IMR-90 (cell line): ENCODE results near the gene KANSL1L. TPM values are rescaled to one million over a fixed set of nuclear protein-coding genes. Genes with fewer than 3 reads are reported as not detected.

Source experiments
- ATAC-seq: fragments of 200-7000 bp; cut with Tn5 transposase; 2 replicates; pipeline ENCODE4 v1.9.1; 2020; ENCODE audit warnings: low read depth, mild to moderate bottlenecking, moderate library complexity
- BruUV-seq: library from RNA; stranded (reverse); fragments of 400-500 nt; replicated peaks from 2 replicates; lab custom pipeline; 2021; lab: Mats Ljungman, UMichigan
- CTCF ChIA-PET: fragments of 300-600 bp; formaldehyde crosslinking; extraction: SDS; loops from one replicate; lab custom pipeline; 2021; ENCODE audit warnings: antibody characterized with exemption; lab: Yijun Ruan, JAX
- POLR2A ChIA-PET: fragments of 300-600 bp; sonication (Branson Sonifier 250); formaldehyde crosslinking; loops from one replicate; lab custom pipeline; 2022; ENCODE audit warnings: antibody characterized with exemption; ENCODE audit not compliant: unreplicated experiment; lab: Charles Lee
- DNase-seq: peaks from one replicate; pipeline ENCODE4 v3.0.0; 2013
- H2AFZ ChIP-seq: replicated peaks from 2 replicates; pipeline ENCODE3; 2013; ENCODE audit warnings: low read length, mild to moderate bottlenecking; ENCODE audit not compliant: poor library complexity
- H2AK5ac ChIP-seq: 2 replicates; pipeline ENCODE4 v1.6.1; 2013; ENCODE audit warnings: low read depth, low read length, inconsistent platforms
- H2AK9ac ChIP-seq: replicated peaks from 2 replicates; pipeline ENCODE3; 2013; ENCODE audit warnings: mild to moderate bottlenecking, low read depth, low read length, moderate library complexity; ENCODE audit not compliant: poor library complexity
- H2BK120ac ChIP-seq: 2 replicates; pipeline ENCODE4 v1.6.1; 2013; ENCODE audit warnings: low read depth, low read length, inconsistent platforms
- H2BK15ac ChIP-seq: 3 replicates; pipeline ENCODE4 v1.6.1; 2013; ENCODE audit warnings: low read depth, low read length, inconsistent platforms
- H2BK20ac ChIP-seq: 2 replicates; pipeline ENCODE4 v1.6.1; 2013; ENCODE audit warnings: low read depth, mild to moderate bottlenecking, inconsistent platforms, low read length, moderate library complexity
- H2BK5ac ChIP-seq: 2 replicates; pipeline ENCODE4 v1.6.1; 2013; ENCODE audit warnings: mild to moderate bottlenecking, low read depth, low read length, inconsistent platforms; ENCODE audit not compliant: poor library complexity, severe bottlenecking
- H3K14ac ChIP-seq: replicated peaks from 2 replicates; pipeline ENCODE4 v1.6.1; 2013; ENCODE audit warnings: low read depth, low read length, inconsistent platforms
- H3K18ac ChIP-seq: 2 replicates; pipeline ENCODE4 v1.6.1; 2013; ENCODE audit warnings: low read depth, low read length, control low read depth
- H3K23ac ChIP-seq: 2 replicates; pipeline ENCODE4 v1.6.1; 2013; ENCODE audit warnings: low read depth, low read length, inconsistent platforms
- H3K27ac ChIP-seq: 2 replicates; pipeline ENCODE4 v1.5.1; 2013; ENCODE audit warnings: mild to moderate bottlenecking, control low read depth, low read length; ENCODE audit not compliant: insufficient read depth
- H3K27me3 ChIP-seq: 2 replicates; pipeline ENCODE4 v1.6.1; 2013; ENCODE audit warnings: low read length; ENCODE audit not compliant: control insufficient read depth, insufficient read depth
- H3K36me3 ChIP-seq: 2 replicates; pipeline ENCODE4 v1.6.1; 2013; ENCODE audit warnings: low read length, mixed read lengths; ENCODE audit not compliant: control insufficient read depth, insufficient read depth
- H3K4ac ChIP-seq: 2 replicates; pipeline ENCODE4 v1.6.1; 2013; ENCODE audit warnings: low read depth, low read length, inconsistent platforms
- H3K4me1 ChIP-seq: 2 replicates; pipeline ENCODE4 v1.6.1; 2013; ENCODE audit warnings: low read length, mixed read lengths; ENCODE audit not compliant: control insufficient read depth, insufficient read depth
- H3K4me2 ChIP-seq: 2 replicates; pipeline ENCODE4 v1.6.1; 2013; ENCODE audit warnings: low read depth, mild to moderate bottlenecking, control low read depth, low read length, moderate library complexity
- H3K4me3 ChIP-seq: 2 replicates; pipeline ENCODE4 v1.5.1; 2013; ENCODE audit warnings: low read depth, mild to moderate bottlenecking, control low read depth, low read length, moderate library complexity; ENCODE audit not compliant: insufficient read depth
- H3K56ac ChIP-seq: 2 replicates; pipeline ENCODE4 v1.6.1; 2013; ENCODE audit warnings: low read length, inconsistent platforms; ENCODE audit not compliant: insufficient read depth; ENCODE audit errors: extremely low read depth
- H3K79me1 ChIP-seq, 2 experiments: 2 replicates each; pipeline ENCODE4 v1.6.1; 2013; ENCODE audit warnings: low read length in 2 of 2, inconsistent platforms in 1 of 2, low read depth in 1 of 2
- H3K9ac ChIP-seq: 2 replicates; pipeline ENCODE4 v1.6.1; 2013; ENCODE audit warnings: low read depth, low read length, control low read depth
- H3K9me1 ChIP-seq: 2 replicates; pipeline ENCODE4 v1.6.1; 2013; ENCODE audit warnings: low read length, inconsistent platforms; ENCODE audit not compliant: insufficient read depth
- H3K9me3 ChIP-seq: 2 replicates; pipeline ENCODE4 v1.6.1; 2013; ENCODE audit warnings: low read length; ENCODE audit not compliant: control insufficient read depth, insufficient read depth
- H4K20me1 ChIP-seq: 2 replicates; pipeline ENCODE4 v1.6.1; 2013; ENCODE audit warnings: low read length, inconsistent platforms; ENCODE audit not compliant: insufficient read depth
- H4K5ac ChIP-seq: 2 replicates; pipeline ENCODE4 v1.6.1; 2013; ENCODE audit warnings: mild to moderate bottlenecking, low read depth, low read length, control low read depth
- H4K8ac ChIP-seq, 2 experiments: 2 replicates each; pipeline ENCODE4 v1.6.1; 2013; ENCODE audit warnings: low read depth in 2 of 2, low read length in 2 of 2, control low read depth in 1 of 2, inconsistent platforms in 1 of 2
- H4K91ac ChIP-seq: 2 replicates; pipeline ENCODE4 v1.6.1; 2013; ENCODE audit warnings: low read depth, low read length, inconsistent platforms; ENCODE audit not compliant: insufficient read depth
- FOS ChIP-seq: fragments of 150-350 bp; IDR thresholded peaks from 2 replicates; pipeline ENCODE4 v1.6.1; 2016; ENCODE audit warnings: low read depth, low read length
- WGBS, 2 experiments: methylation state at CpG; one replicate each; pipeline versions ENCODE4 v1.1.5 to v1.1.7; 2013; ENCODE audit warnings: missing lambda C conversion rate in 2 of 2; ENCODE audit not compliant: insufficient read length in 1 of 2; ENCODE audit errors: extremely low coverage in 2 of 2; 5-methylcytosine and 5-hydroxymethylcytosine counted together
- dilution Hi-C: fragments of 300-500 bp; cut with HindIII; formaldehyde crosslinking; loops from one replicate; pipeline ENCODE4 v1.14.3; 2018; ENCODE audit warnings: low sequenced_read_pairs; ENCODE audit not compliant: unreplicated experiment
- in situ Hi-C: fragments of 300-500 bp; cut with MboI; formaldehyde crosslinking; loops from 3 replicates; pipeline ENCODE4 v1.14.3; 2019; ENCODE audit warnings: low sequenced_read_pairs, inconsistent platforms, mixed read lengths
- intact Hi-C: fragments of 100-400 bp; cut with micrococcal nuclease; formaldehyde crosslinking; loops from 2 replicates; pipeline ENCODE4 v1.10.0; 2022
- polyA plus RNA-seq, 3 experiments: library from polyadenylated mRNA; depleted of rRNA; stranded (reverse); fragments of >200 nt; gene quantifications; 2 replicates each; pipeline ENCODE4 v1.2.3, GENCODE V29; 2012; ENCODE audit warnings: low replicate concordance in 1 of 3
- total RNA-seq: library from RNA; depleted of rRNA; stranded (reverse); fragments of >200 nt; gene quantifications from 2 replicates; pipeline ENCODE4 v1.2.3, GENCODE V29; 2012
- TF ChIP-seq, protein P1 (sequence below): fragments of 150-350 bp; IDR thresholded peaks from 2 replicates; pipeline ENCODE4 v1.6.1; 2016; ENCODE audit warnings: low read depth, mild to moderate bottlenecking, low read length, moderate library complexity, borderline replicate concordance

The KANSL1L gene
- total and polyA plus RNA-seq, 2 of the 4 experiments (the other 2 are of a cell fraction): 3.1 to 7.2 TPM

DNA sequence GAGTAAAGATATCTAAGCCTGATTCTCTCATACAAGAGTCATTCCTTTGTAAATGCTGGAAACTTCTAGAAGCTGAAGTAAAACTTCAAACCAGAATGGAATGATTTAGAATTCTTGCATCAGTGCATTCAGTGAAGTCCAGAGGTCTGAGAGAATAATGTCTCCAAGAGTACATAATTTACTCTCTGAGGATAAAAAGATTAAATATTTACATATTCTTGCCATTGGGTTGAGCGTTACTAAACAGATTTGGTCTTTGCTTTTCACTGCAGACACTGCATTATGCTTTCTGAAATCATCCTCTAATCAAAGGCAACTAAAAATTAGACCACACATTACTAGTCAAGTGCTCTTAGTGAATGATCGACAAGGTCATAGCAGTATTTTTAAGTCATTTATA is 26.5 kb upstream of the KANSL1L start:
- H2BK20ac ChIP-seq: no peak overlapping the region
- no peaks in the 10 kb centered on the region for H3K79me1 ChIP-seq
- H3K56ac ChIP-seq: no peak overlapping the region
- H4K5ac ChIP-seq: no peak overlapping the region
- in situ Hi-C loops: loop anchor here (5.0 kb wide), 1 partner anchor 220 kb away; no protein-coding TSS in a partner anchor
- DNase-seq: peak; percentile 19
- no peak overlapping the region for H4K8ac ChIP-seq
- H3K4me2 ChIP-seq: peak overlapping the region; percentile 27; the same call in 1 of the 2 replicates
- no peaks in the 10 kb centered on the region for H3K9me1 ChIP-seq
- H3K9ac ChIP-seq: no peak overlapping the region
- peak; percentile 80 for ATAC-seq
- no peak overlapping the region for H3K18ac ChIP-seq
- no peaks in the 10 kb centered on the region for H3K9me3 ChIP-seq
- dilution Hi-C loops: no loop called here
- TF ChIP-seq, protein P1, sequence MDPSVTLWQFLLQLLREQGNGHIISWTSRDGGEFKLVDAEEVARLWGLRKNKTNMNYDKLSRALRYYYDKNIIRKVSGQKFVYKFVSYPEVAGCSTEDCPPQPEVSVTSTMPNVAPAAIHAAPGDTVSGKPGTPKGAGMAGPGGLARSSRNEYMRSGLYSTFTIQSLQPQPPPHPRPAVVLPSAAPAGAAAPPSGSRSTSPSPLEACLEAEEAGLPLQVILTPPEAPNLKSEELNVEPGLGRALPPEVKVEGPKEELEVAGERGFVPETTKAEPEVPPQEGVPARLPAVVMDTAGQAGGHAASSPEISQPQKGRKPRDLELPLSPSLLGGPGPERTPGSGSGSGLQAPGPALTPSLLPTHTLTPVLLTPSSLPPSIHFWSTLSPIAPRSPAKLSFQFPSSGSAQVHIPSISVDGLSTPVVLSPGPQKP: no peak
- TF ChIP-seq FOS: no peak
- H3K4ac ChIP-seq: no peak overlapping the region
- no peak overlapping the region for H2AK5ac ChIP-seq
- H3K36me3 ChIP-seq: no peaks in the 10 kb centered on the region
- ChIA-PET POLR2A (no interaction called here), CTCF (interaction anchor here (0.6 to 1.0 kb wide), 2 partner anchors 120 to 148 kb away, joined by 3 read pairs; no protein-coding TSS in a partner anchor)
- H3K27me3 ChIP-seq: peaks cover 3% of the 10 kb centered on the region
- no peak overlapping the region for H3K14ac ChIP-seq
- intact Hi-C loops: loop anchor here (2.0 to 5.0 kb wide), 4 partner anchors 201 to 1800 kb away; partner anchors contain the start of gene MAP2
- no peak overlapping the region for H2BK5ac ChIP-seq
- H3K27ac ChIP-seq: no peak overlapping the region
- no peak overlapping the region for H2AFZ ChIP-seq
- H4K20me1 ChIP-seq: no peaks in the 10 kb centered on the region
- WGBS, 2 experiments: no CpG with 5 or more reads among the region's 2 CpGs
- H2BK120ac ChIP-seq: no peak overlapping the region
- no peaks in the 10 kb centered on the region for H3K4me1 ChIP-seq
- H3K4me3 ChIP-seq: no peak overlapping the region
- H2BK15ac ChIP-seq: no peak overlapping the region
- no TSS peak for BruUV-seq
- no peak overlapping the region for H2AK9ac ChIP-seq
- H4K91ac ChIP-seq: no peak overlapping the region
- no peak overlapping the region for H3K23ac ChIP-seq
